HG02884 (cell line): ENCODE measurements around the gene PLCH1.

Experiments used
- ATAC-seq: cut with Tn5 transposase; IDR thresholded peaks from one replicate; pipeline ENCODE4 v1.9.1; 2021; ENCODE audit warnings: mild to moderate bottlenecking, moderate library complexity; ENCODE audit not compliant: unreplicated experiment

PLCH1 gene

DNA sequence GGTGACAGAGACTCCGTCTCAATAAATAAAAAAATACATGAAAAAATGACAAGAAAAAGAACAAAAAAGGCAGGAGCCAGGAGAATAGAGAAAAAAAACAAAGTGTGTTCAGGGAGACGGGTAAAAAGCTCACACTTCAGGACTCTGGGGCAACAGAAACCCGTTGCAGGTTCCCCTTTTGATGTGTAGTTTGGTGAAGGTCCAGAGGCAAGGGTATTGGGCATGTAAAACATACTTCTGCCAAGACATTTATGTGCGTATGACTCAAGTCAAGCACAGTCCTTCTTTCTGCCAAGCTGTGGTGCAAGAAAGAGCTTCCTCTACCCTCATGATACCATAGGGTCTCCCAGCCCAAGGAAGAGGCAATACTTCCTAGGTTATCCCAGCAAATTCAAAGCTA is 418.0 kb downstream of the PLCH1 start:
- no peak for ATAC-seq

DNA sequence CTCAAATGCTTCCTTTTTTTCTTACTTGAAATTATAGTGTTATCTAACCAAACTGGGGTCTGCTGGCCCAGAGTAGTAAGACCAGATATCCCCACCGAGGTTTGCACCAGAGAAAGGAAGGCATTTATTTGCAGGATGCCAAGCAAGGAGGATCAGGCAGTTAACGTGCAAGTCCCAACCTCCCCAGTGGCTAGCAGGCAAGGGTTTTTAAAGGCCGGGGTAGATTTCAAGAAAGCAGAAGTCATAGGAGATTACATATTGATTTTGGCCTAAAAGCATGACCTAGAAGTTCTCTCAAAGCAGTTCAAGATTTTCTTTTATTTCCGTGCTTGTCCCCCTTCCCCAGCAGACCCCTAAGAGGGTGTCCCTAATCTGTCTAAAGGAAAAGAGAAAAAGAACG is 418.6 kb downstream of the PLCH1 start:
- no peak for ATAC-seq
